ENCODE results near the gene CYREN. TPM values are rescaled to one million over a fixed set of nuclear protein-coding genes. Genes with fewer than 3 reads are reported as not detected.

CYREN gene
- total RNA-seq, 1 experiment from 2014 or later: 39.6 TPM

- no TSS peak for BruUV-seq (replicated peaks)
- peaks cover 8% of the 10 kb centered on the region for H3K4me1 ChIP-seq (ENCODE audit: insufficient read depth, low read length, poor library complexity, severe bottlenecking)
- DNase-seq (ENCODE audit: low spot score): no peak
- H3K9me3 ChIP-seq (ENCODE audit: low read depth, low read length, poor library complexity, severe bottlenecking): peaks cover 5% of the 10 kb centered on the region
- POLR2A ChIA-PET (ENCODE audit: low non-redundant PET): no interaction called here
- no peak overlapping the region for H3K4me3 ChIP-seq (ENCODE audit: low read depth, low read length, poor library complexity, severe bottlenecking)
- intact Hi-C loops (cut with micrococcal nuclease; ENCODE audit: unreplicated experiment): no loop called here
- H3K27me3 ChIP-seq (replicated peaks; ENCODE audit: insufficient read depth, low read depth, low read length, poor library complexity): no peaks in the 10 kb centered on the region
- peaks cover 30% of the 10 kb centered on the region for H3K36me3 ChIP-seq (ENCODE audit: insufficient read depth, low read length, poor library complexity, severe bottlenecking)
- H3K27ac ChIP-seq (ENCODE audit: low read depth, low read length, poor library complexity, severe bottlenecking): no peak overlapping the region
- TF ChIP-seq CTCF (conservative IDR thresholded peaks at IDR 0.05; ENCODE audit: low read depth, low read length) (no peak), EZH2 (IDR thresholded peaks at IDR 0.05; ENCODE audit: borderline replicate concordance, low read depth, low read length, poor library complexity, severe bottlenecking) (no peak)
- CTCF ChIA-PET: no interaction called here
These were observed 4.0 kb downstream of the CYREN start for GRCh38 chr7:135166338-135166990.

GRCh38 chr7:135165862-135166261 is 4.6 kb downstream of the CYREN start:
- BruUV-seq (replicated peaks): no TSS peak
- H3K27ac ChIP-seq (ENCODE audit: low read depth, low read length, poor library complexity, severe bottlenecking): no peak overlapping the region
- H3K4me1 ChIP-seq (ENCODE audit: insufficient read depth, low read length, poor library complexity, severe bottlenecking): peaks cover 14% of the 10 kb centered on the region
- DNase-seq (ENCODE audit: low spot score): no peak
- ChIA-PET CTCF (no interaction called here), POLR2A (ENCODE audit: low non-redundant PET) (no interaction called here)
- peaks cover 5% of the 10 kb centered on the region for H3K9me3 ChIP-seq (ENCODE audit: low read depth, low read length, poor library complexity, severe bottlenecking)
- H3K4me3 ChIP-seq (ENCODE audit: low read depth, low read length, poor library complexity, severe bottlenecking): no peak overlapping the region
- no peak for TF ChIP-seq EZH2 (IDR thresholded peaks at IDR 0.05; ENCODE audit: borderline replicate concordance, low read depth, low read length, poor library complexity, severe bottlenecking)
- no peak for TF ChIP-seq CTCF (conservative IDR thresholded peaks at IDR 0.05; ENCODE audit: low read depth, low read length)
- intact Hi-C loops (cut with micrococcal nuclease; ENCODE audit: unreplicated experiment): no loop called here
- peaks cover 30% of the 10 kb centered on the region for H3K36me3 ChIP-seq (ENCODE audit: insufficient read depth, low read length, poor library complexity, severe bottlenecking)
- no peaks in the 10 kb centered on the region for H3K27me3 ChIP-seq (replicated peaks; ENCODE audit: insufficient read depth, low read depth, low read length, poor library complexity)

GRCh38 chr7:135164357-135165061 is 6.0 kb downstream of the CYREN start:
- intact Hi-C loops (cut with micrococcal nuclease; ENCODE audit: unreplicated experiment): no loop called here
- H3K27me3 ChIP-seq (replicated peaks; ENCODE audit: insufficient read depth, low read depth, low read length, poor library complexity): no peaks in the 10 kb centered on the region
- TF ChIP-seq EZH2 (IDR thresholded peaks at IDR 0.05; ENCODE audit: borderline replicate concordance, low read depth, low read length, poor library complexity, severe bottlenecking) (no peak), CTCF (conservative IDR thresholded peaks at IDR 0.05; ENCODE audit: low read depth, low read length) (no peak)
- H3K36me3 ChIP-seq (ENCODE audit: insufficient read depth, low read length, poor library complexity, severe bottlenecking): peaks cover 30% of the 10 kb centered on the region
- ChIA-PET CTCF (no interaction called here), POLR2A (ENCODE audit: low non-redundant PET) (no interaction called here)
- H3K4me3 ChIP-seq (ENCODE audit: low read depth, low read length, poor library complexity, severe bottlenecking): no peak overlapping the region
- no peak overlapping the region for H3K27ac ChIP-seq (ENCODE audit: low read depth, low read length, poor library complexity, severe bottlenecking)
- peaks cover 13% of the 10 kb centered on the region for H3K4me1 ChIP-seq (ENCODE audit: insufficient read depth, low read length, poor library complexity, severe bottlenecking)
- DNase-seq (ENCODE audit: low spot score): no peak
- no TSS peak for BruUV-seq (replicated peaks)
- H3K9me3 ChIP-seq (ENCODE audit: low read depth, low read length, poor library complexity, severe bottlenecking): peaks cover 5% of the 10 kb centered on the region
